Activated naive CD4-positive, alpha-beta T cell (primary cell): ENCODE results near the gene ZDHHC15.
A peak's percentile ranks its signal among the peaks of the same experiment; 100 is the strongest.
"Not testable (repeated sequence)": the region's sequence is repeated elsewhere in the genome, so short reads cannot be mapped to it uniquely, and the experiment has no call there.

ENCODE experiments used
- DNase-seq, 4 experiments: peaks; one replicate each; lab custom pipeline; 2025; lab: John Stamatoyannopoulos, UW

The ZDHHC15 gene

DNA sequence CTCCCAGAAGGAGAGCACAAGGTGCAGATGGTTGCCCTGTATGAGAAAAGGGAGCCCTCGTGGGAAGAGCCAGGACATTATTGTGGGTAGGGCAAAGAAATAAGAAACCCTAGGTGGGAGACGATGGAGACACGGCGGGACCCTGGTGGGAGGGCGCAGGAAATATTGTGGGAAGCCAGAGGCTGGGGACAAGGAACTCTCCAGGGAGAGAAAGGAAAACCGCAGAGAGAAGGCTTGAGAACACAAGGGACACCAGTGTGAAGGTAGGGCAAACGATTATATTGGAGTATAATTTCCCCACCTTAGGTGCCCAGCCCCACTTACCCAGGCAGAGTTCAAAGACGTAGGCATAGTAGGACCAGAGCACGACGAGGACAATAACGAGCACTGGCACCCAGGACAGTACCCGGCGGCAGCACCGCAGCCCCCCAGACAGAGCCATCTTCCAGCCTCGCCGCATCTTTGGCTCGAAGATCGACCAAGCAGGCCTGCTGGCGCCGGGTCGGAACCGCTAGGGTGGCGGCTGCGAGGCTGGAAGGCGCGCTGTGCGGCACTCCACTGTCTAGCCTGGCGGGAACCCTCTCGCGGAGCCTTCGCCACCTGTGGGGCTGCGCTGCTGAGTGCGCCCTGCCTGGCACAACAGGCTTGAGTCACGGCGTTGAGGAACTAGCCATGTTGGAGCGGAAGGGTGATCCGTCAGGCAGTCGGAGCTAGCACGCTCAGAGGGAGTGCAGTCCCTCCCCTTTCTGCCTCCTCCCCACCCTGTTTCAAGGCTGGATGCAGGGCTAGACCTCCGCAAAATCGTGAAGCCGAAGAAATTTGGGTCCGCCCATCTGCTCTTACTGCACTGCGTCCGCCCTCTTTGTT is at the start of gene ZDHHC15:
Gene ZDHHC15 (minus strand): TSS at position 473 of the 867 bp plus-strand sequence. CDS start 13 bp downstream, at position 460.
- DNase-seq: peak in 3 of 4 experiments; percentile 16 to 49 (median 26)

- not testable (repeated sequence) for DNase-seq
Observed at GRCh38 chrX:75560544-75560943, 37.7 kb upstream of the ZDHHC15 start.

DNA sequence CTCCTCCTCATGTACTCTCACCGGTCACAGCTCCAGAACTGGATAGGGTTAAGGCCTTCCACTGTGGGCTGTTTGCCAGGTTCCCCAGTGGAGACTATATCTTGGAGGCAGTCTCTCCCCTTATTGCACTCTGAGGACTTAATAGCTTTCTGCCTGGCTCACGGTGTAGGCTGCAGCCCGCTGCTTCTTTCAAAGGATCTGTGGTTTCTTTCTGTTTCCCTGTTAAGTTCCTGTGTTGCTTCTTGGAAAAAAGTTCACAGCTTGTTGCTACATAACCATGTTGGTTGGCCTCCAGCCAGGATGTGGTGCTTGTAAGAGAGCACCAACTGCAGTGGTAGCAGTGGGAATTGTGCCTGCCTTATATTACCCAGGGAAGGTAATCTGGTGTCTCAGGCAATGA is 24.9 kb upstream of the ZDHHC15 start:
- DNase-seq: no peak

DNA sequence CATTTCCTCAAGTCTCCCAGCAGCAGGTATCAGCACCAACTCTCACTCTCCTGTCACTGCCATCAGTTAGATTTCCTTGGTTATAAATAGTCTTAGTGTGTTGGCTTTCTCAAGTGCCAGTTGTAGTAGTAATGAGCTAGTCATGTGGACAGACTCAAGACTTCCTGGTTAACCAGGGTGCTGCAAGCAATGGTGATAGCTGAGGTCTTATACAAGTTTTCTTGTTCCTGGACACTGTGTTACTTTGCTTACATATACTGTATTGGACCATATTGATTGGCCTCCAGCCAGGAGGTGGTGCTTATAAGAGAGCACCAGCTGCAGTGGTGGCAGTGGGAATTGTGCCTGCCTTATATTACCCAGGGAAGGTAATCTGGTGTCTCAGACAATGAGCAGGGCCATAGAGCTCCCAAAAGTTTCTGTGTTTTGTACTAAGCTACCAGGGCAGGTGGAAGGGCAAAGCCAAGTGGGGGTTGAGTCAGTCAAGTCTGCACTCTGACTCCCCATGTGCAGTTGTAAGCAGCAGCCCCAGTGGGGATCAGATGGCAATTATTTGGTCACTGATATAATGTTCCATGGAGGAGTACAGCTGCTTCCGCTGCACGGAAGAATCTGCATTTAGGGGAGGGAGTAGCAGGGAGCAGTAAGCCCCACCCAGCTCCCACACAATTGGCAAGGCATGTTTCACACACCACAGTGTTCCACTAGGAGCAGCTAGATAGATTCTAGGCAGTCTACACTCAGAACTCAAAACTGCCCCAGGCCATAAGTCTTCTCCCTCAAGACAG is 24.1 kb upstream of the ZDHHC15 start:
- no peak for DNase-seq

- DNase-seq: no peak
Observed at GRCh38 chrX:75544786-75545185, 21.9 kb upstream of the ZDHHC15 start.

DNA sequence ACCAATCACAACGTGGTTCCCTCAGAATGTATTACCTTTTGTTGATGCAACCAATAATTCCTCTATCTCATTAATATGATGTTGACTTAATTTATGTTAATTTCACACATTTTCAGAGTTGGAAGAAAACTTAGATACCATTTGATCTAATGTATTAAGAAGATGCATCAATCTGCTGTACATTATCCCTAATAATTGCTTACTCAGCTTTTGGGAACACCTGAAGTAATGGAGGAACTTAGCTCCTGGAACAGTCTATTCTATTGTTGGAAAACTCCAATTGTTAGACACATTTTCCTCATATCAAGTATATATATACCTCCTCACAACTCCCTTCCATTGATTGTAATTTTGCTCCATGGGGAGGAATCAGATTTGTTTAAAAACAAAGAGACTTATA is 38.9 kb downstream of the ZDHHC15 start:
- DNase-seq: no peak

- DNase-seq: not testable (repeated sequence)
Observed at GRCh38 chrX:75461780-75462179, 61.1 kb downstream of the ZDHHC15 start.

- no peak for DNase-seq
Observed at GRCh38 chrX:75421688-75422230, 101.1 kb downstream of the ZDHHC15 start.

GRCh38 chrX:75407153-75407552 is 115.7 kb downstream of the ZDHHC15 start:
- DNase-seq: not testable (repeated sequence)

DNA sequence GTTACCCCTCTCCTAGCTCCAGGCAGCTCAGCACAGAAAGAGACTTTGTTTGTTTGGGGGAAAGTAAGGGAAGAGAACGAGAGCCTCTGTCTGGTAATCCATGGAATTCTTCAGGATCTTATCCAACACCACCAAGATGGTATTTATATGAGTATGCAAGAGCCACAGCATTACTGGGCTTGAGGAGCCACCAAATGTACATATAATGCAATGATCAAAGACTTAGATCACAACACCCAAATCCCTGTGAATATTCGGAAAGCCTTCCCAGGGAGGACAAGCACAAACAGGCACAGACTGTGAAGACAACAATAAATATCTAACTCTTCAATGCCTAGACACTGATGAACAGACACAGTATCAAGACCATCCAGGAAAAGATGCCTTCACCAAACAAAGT is 132.4 kb downstream of the ZDHHC15 start:
- no peak for DNase-seq

- DNase-seq: no peak
Observed at GRCh38 chrX:75369721-75370120, 153.1 kb downstream of the ZDHHC15 start.

- no peak for DNase-seq
Observed at GRCh38 chrX:75366861-75367260, 156.0 kb downstream of the ZDHHC15 start.

- DNase-seq: no peak
Observed at GRCh38 chrX:75365243-75365975, 157.4 kb downstream of the ZDHHC15 start.

- no peak for DNase-seq
Observed at GRCh38 chrX:75361788-75362187, 161.0 kb downstream of the ZDHHC15 start.

GRCh38 chrX:75348601-75349000 is 174.2 kb downstream of the ZDHHC15 start:
- DNase-seq: not testable (repeated sequence)

- no peak for DNase-seq
Observed at GRCh38 chrX:75337525-75337924, 185.3 kb downstream of the ZDHHC15 start.

DNA sequence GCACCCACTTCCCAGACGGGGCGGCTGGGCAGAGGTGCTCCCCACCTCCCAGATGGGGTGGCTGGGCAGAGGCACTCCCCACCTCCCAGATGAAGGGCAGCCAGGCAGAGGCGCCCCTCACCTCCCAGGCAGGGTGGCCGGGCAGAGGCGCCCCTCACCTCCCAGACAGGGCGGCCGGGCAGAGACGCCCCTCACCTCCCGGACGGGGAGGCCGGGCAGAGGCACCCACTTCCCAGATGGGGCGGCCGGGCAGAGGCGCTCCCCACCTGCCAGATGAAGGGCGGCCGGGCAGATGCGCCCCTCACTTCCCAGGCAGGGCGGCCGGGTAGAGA is 187.7 kb downstream of the ZDHHC15 start:
- no peak for DNase-seq

DNA sequence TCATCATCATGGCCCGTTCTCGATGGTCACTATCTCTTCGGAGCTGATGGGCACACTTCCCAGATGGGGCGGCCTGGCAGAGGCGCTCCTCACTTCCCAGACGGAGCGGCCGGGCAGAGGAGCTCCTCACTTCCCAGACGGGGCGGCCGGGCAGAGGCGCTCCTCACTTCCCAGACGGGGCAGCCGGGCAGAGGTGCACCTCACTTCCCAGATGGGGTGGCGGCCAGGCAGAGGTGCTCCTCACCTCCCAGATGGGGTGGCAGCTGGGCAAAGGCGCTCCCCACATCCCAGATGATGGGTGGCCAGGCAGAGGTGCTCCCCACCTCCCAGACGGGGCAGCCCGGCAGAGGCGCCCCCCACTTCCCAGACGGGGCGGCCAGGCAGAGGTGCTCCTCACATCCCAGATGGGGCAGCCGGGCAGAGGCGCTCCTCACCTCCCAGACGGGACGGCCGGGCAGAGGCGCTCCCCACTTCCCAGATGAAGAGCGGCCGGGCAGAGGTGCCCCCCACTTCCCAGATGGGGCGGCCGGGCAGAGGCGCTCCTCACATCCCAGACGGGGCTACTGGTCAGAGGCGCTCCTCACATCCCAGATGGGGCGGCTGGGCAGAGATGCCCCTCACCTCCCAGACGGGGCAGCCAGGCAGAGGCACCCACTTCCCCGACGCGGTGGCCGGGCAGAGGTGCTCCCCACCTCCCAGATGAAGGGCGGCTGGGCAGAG is 188.3 kb downstream of the ZDHHC15 start:
- not testable (repeated sequence) for DNase-seq

- no peak for DNase-seq
Observed at GRCh38 chrX:75327607-75328006, 195.2 kb downstream of the ZDHHC15 start.
